Spinal cord (tissue), 10 donors: ENCODE measurements around the gene MYOCD. TPM values are rescaled to one million over a fixed set of nuclear protein-coding genes. Genes with fewer than 3 reads are reported as not detected.
"Not testable (repeated sequence)": the region's sequence is repeated elsewhere in the genome, so short reads cannot be mapped to it uniquely, and the experiment has no call there.

Experiments used
- DNase-seq, 6 donors: peaks; one replicate each; pipeline versions ENCODE4 v3.0.0 to v3.0.0-alpha.2; 2013 to 2015; ENCODE audit warnings: low spot score in 6 of 6, low read depth in 4 of 6
- H3K27ac ChIP-seq: one replicate; pipeline ENCODE4 v1.5.1; 2013; ENCODE audit warnings: low read depth, low read length, control low read depth
- H3K27me3 ChIP-seq: one replicate; pipeline ENCODE4 v1.6.1; 2013; ENCODE audit warnings: low read length; ENCODE audit not compliant: control insufficient read depth, insufficient read depth
- H3K36me3 ChIP-seq: one replicate; pipeline ENCODE4 v1.6.1; 2013; ENCODE audit warnings: low read length; ENCODE audit not compliant: control insufficient read depth, insufficient read depth
- H3K4me1 ChIP-seq: one replicate; pipeline ENCODE4 v1.6.1; 2013; ENCODE audit warnings: low read length; ENCODE audit not compliant: control insufficient read depth, insufficient read depth
- H3K4me3 ChIP-seq: one replicate; pipeline ENCODE4 v1.5.1; 2013; ENCODE audit warnings: low read depth, low read length, control low read depth
- H3K9me3 ChIP-seq: one replicate; pipeline ENCODE4 v1.6.1; 2013; ENCODE audit warnings: low read length; ENCODE audit not compliant: control insufficient read depth, insufficient read depth
- WGBS: methylation state at CpG from one replicate; pipeline ENCODE4 v1.1.5; 2013; ENCODE audit warnings: missing lambda C conversion rate; ENCODE audit not compliant: insufficient coverage; 5-methylcytosine and 5-hydroxymethylcytosine counted together
- polyA plus RNA-seq, 2 donors: library from polyadenylated mRNA; unstranded; fragments of 120-200 nt; gene quantifications; one replicate each; pipeline ENCODE4 v1.2.1, GENCODE V29; 2013; ENCODE audit not compliant: insufficient read length in 2 of 2
- total RNA-seq, 2 donors: library from RNA; depleted of rRNA in 1 of 2; stranded (reverse); fragments of 120-200 nt in 1 of 2; fragments of >200 nt in 1 of 2; gene quantifications; one replicate each; pipeline versions ENCODE4 v1.2.3 to v1.2.4, GENCODE V29; 2013 to 2014
- donor health status: healthy.

MYOCD gene
- total and polyA plus RNA-seq, 4 donors = 0.20 to 0.94 (median 0.31) TPM

- no peak for DNase-seq
- WGBS = 84% methylated on average over 2 of the region's 4 CpGs
- no peaks in the 10 kb centered on the region for H3K27me3 ChIP-seq
- H3K9me3 ChIP-seq = no peaks in the 10 kb centered on the region
- H3K4me1 ChIP-seq = no peaks in the 10 kb centered on the region
- no peak overlapping the region for H3K4me3 ChIP-seq
- no peak overlapping the region for H3K27ac ChIP-seq
- H3K36me3 ChIP-seq = no peaks in the 10 kb centered on the region
Measured at GRCh38 chr17:12625092-12625491, 40.6 kb upstream of the MYOCD start.

DNA sequence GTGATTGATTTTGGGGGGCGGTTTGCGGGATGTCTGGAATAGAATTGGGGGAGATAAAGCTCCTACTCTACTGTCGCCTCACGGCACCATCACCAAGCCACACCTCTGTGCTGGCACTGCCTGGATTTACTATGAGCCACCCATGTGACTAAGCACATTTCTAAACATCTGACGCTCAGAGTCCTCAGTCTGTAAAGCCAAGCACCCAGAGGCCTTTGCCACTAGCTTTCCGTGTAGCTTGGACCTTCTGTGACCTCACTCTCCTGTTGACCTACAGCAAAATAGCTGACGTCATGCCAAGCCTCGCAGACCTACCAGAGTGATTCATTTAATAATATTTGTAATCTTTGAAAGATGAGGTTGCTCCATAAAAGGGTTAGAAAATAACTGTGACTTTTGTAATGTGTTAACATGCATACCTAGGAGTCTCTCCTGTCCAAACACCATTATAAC, 38.5 kb upstream of the MYOCD start:
- DNase-seq = no peak
- 83% methylated on average over 4 of the region's 8 CpGs for WGBS
- H3K27me3 ChIP-seq = no peaks in the 10 kb centered on the region
- H3K4me3 ChIP-seq = no peak overlapping the region
- H3K27ac ChIP-seq = no peak overlapping the region
- H3K36me3 ChIP-seq = no peaks in the 10 kb centered on the region
- no peaks in the 10 kb centered on the region for H3K9me3 ChIP-seq
- no peaks in the 10 kb centered on the region for H3K4me1 ChIP-seq

DNA sequence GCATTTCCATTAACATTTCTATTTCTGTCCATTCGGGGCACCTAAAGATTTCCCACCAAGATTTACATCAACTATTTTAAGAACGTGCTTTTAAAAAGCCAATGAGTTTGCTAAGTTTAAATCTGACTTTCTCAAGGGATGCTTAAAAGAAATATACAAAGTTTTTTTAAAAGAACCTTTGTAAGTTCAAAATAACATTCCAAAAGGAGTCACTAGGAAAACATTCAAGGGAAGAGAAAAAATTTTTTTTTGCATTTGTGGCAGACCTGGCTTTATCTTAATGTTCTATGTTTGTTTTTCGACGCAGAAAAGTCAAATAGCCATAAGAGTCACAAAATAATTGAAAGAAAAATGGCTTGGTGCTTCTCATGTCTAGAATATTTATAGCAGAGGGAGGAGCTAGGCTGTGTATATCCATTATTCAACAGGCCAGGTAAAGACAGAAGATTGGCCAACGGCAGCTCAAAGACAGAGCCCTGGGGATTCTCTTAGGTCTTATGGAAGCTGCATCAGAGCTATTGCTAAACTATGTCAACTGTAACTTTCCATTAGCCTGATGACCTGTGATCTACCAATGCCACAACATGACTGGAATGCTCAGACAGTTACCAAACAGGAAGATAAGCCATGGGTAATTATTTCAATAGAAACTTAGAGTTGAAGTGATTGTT, 37.8 kb upstream of the MYOCD start:
- DNase-seq = no peak
- Histone ChIP-seq H3K4me3 (no peak overlapping the region), H3K27me3 (no peaks in the 10 kb centered on the region), H3K27ac (no peak overlapping the region), H3K4me1 (no peaks in the 10 kb centered on the region), H3K9me3 (no peaks in the 10 kb centered on the region), H3K36me3 (no peaks in the 10 kb centered on the region)
- 75% methylated on average over 1 of the region's 5 CpGs for WGBS

- no peaks in the 10 kb centered on the region for H3K36me3 ChIP-seq
- H3K27ac ChIP-seq = no peak overlapping the region
- H3K27me3 ChIP-seq = no peaks in the 10 kb centered on the region
- no peak for DNase-seq
- no peaks in the 10 kb centered on the region for H3K4me1 ChIP-seq
- WGBS = 60% methylated on average over 2 of the region's 6 CpGs
- H3K4me3 ChIP-seq = no peak overlapping the region
- H3K9me3 ChIP-seq = no peaks in the 10 kb centered on the region
Measured at GRCh38 chr17:12631076-12631475, 34.6 kb upstream of the MYOCD start.

GRCh38 chr17:12632785-12633184, 32.9 kb upstream of the MYOCD start:
- Histone ChIP-seq H3K27ac (no peak overlapping the region), H3K27me3 (no peaks in the 10 kb centered on the region), H3K4me3 (no peak overlapping the region), H3K9me3 (no peaks in the 10 kb centered on the region), H3K4me1 (no peaks in the 10 kb centered on the region), H3K36me3 (no peaks in the 10 kb centered on the region)
- WGBS = 90% methylated on average over 4 of the region's 5 CpGs
- no peak for DNase-seq

GRCh38 chr17:12634789-12635414, 30.8 kb upstream of the MYOCD start:
- 66% methylated on average over 7 of the region's 11 CpGs for WGBS
- H3K36me3 ChIP-seq = no peaks in the 10 kb centered on the region

DNA sequence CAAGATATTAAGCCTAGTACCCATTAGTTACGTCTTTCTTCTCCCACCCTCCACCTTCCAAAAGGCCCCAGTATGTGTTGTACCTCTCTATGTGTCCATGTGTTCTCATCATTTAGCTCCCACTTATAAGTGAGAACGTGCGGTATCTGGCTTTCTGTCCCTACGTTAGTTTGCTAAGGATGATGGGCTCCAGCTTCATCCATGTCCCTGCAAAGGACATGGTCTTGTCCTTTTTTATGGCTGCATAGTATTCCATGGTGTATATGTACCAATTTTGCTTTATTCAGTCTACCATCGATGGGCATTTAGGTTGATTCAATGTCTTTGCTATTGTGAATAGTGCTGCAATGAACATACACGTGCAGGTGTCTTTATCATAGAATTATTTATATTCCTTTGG, 29.7 kb upstream of the MYOCD start:
- DNase-seq, H3K36me3 ChIP-seq, H3K9me3 ChIP-seq, H3K4me1 ChIP-seq, H3K27ac ChIP-seq, H3K27me3 ChIP-seq, H3K4me3 ChIP-seq: not testable (repeated sequence)
- WGBS = 100% methylated on average over 1 of the region's 6 CpGs

More at GRCh38 chr17:12634789-12635414, 30.8 kb upstream of the MYOCD start:
- no peak overlapping the region for H3K4me3 ChIP-seq
- H3K27ac ChIP-seq = no peak overlapping the region
- H3K9me3 ChIP-seq = no peaks in the 10 kb centered on the region
- H3K27me3 ChIP-seq = no peaks in the 10 kb centered on the region
- DNase-seq = peak in 1 of 6 donors; percentile 10
- no peaks in the 10 kb centered on the region for H3K4me1 ChIP-seq

DNA sequence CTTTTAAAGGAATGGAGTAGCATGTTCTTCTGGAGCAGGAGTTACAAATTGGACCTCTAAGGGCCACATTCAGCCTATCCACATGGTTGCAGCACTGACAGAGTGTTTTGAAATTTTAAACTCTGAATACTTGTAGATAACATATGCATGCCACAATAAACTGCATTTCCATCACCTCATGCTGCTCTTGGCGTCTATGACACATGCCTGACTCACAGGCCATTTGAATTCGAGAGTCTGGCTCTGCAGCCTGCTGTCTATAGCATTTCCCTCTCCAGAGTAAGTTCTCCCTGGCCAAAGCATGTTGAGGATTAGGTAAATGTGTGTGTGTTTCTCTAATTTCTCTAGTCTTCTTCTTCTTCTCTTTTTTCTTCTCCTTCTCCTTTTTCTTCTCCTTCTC, 28.7 kb upstream of the MYOCD start:
- Histone ChIP-seq H3K27me3 (no peaks in the 10 kb centered on the region), H3K9me3 (no peaks in the 10 kb centered on the region), H3K36me3 (no peaks in the 10 kb centered on the region), H3K4me1 (no peaks in the 10 kb centered on the region), H3K4me3 (no peak overlapping the region), H3K27ac (no peak overlapping the region)
- WGBS = no CpG with 5 or more reads among the region's 2 CpGs
- no peak for DNase-seq

DNA sequence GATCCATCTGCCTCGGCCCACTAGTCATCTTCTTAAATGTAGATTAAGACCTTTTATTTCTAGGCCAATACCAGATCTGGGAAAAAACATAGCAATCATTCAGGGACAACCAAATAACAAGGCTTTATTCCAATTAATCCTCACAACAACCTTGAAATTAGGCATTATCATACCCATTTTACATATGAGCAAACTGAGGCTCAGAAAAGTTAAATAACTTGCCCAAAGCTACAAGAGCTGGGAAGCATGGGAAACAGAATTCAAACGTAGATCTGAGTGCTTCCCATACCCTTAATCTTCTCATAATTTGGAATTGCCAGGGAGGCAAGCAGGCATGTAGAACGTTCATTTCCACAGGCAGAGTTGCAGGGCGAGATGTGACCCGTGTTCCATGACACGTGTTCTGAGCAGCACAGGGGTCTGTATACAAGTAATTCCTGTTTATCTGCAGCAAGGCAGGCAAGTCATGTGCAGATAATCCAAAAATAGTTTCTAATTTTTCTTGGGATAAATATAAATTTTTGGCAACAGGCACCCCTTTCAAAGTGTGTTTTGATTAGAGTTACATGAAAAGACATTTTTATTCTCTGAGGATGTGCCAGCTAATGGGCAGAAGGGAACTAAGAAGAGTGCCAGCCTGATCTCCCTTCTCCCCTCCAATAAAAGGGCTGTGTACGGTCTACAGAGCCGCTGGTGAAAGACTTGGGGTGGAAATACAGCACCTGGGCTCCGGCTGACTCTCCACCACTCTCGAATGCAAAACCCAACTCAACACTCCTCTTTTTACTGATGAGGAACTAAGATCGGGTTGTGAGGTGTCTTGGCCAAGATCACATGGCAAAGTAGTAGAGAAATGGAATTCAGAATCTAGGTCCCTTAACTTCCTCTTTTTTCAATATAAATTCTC, 27.7 kb upstream of the MYOCD start:
- no peaks in the 10 kb centered on the region for H3K9me3 ChIP-seq
- WGBS = 82% methylated on average over 6 of the region's 11 CpGs
- no peak for DNase-seq
- no peaks in the 10 kb centered on the region for H3K4me1 ChIP-seq
- H3K36me3 ChIP-seq = no peaks in the 10 kb centered on the region
- H3K27ac ChIP-seq = no peak overlapping the region
- H3K4me3 ChIP-seq = no peak overlapping the region
- H3K27me3 ChIP-seq = no peaks in the 10 kb centered on the region
